Measurements from ENCODE around the gene OSBPL8. TPM values are rescaled to one million over a fixed set of nuclear protein-coding genes. Genes with fewer than 3 reads are reported as not detected.

The OSBPL8 gene
- total RNA-seq, 2 donors from 2014 or later: 25.9 to 32.8 TPM

- TF ChIP-seq CTCF (IDR thresholded peaks at IDR 0.05): no peak
- H3K4me3 ChIP-seq: no peak overlapping the region
- no peaks in the 10 kb centered on the region for H3K9me3 ChIP-seq
- no peaks in the 10 kb centered on the region for H3K27me3 ChIP-seq
- intact Hi-C loops (cut with DNase I): no loop called here
- DNase-seq: no peak
- H3K36me3 ChIP-seq: no peaks in the 10 kb centered on the region
- no peak overlapping the region for H3K9ac ChIP-seq (ENCODE audit: low read depth in 2 of 2, low read length in 2 of 2)
- H3K4me1 ChIP-seq: no peaks in the 10 kb centered on the region
- no peak overlapping the region for H3K27ac ChIP-seq
These were observed 29.5 kb upstream of the OSBPL8 start for GRCh38 chr12:76588881-76589565.

GRCh38 chr12:76587428-76588178, 28.0 kb upstream of the OSBPL8 start:
- Histone ChIP-seq H3K4me3 (no peak overlapping the region), H3K27me3 (no peaks in the 10 kb centered on the region), H3K27ac (no peak overlapping the region), H3K4me1 (no peaks in the 10 kb centered on the region), H3K36me3 (no peaks in the 10 kb centered on the region), H3K9ac (ENCODE audit: low read depth in 2 of 2, low read length in 2 of 2) (no peak overlapping the region), H3K9me3 (no peaks in the 10 kb centered on the region)
- DNase-seq: no peak
- intact Hi-C loops (cut with DNase I): no loop called here
- TF ChIP-seq CTCF (IDR thresholded peaks at IDR 0.05): no peak

- DNase-seq: peak; percentile 32
- H3K9me3 ChIP-seq: no peaks in the 10 kb centered on the region
- H3K36me3 ChIP-seq: no peaks in the 10 kb centered on the region
- H3K4me3 ChIP-seq: no peak overlapping the region
- no peak overlapping the region for H3K27ac ChIP-seq
- no peaks in the 10 kb centered on the region for H3K27me3 ChIP-seq
- intact Hi-C loops (cut with DNase I): no loop called here
- no peaks in the 10 kb centered on the region for H3K4me1 ChIP-seq
- H3K9ac ChIP-seq (ENCODE audit: low read depth in 2 of 2, low read length in 2 of 2): no peak overlapping the region
- peak; percentile 64 for TF ChIP-seq CTCF (IDR thresholded peaks at IDR 0.05)
These were observed 27.3 kb upstream of the OSBPL8 start for GRCh38 chr12:76586764-76587395.

GRCh38 chr12:76583301-76583700, 23.7 kb upstream of the OSBPL8 start:
- H3K4me1 ChIP-seq: no peaks in the 10 kb centered on the region
- no peaks in the 10 kb centered on the region for H3K9me3 ChIP-seq
- no peaks in the 10 kb centered on the region for H3K36me3 ChIP-seq
- H3K27me3 ChIP-seq: no peaks in the 10 kb centered on the region
- intact Hi-C loops (cut with DNase I): no loop called here
- no peak overlapping the region for H3K9ac ChIP-seq (ENCODE audit: low read depth in 2 of 2, low read length in 2 of 2)
- no peak for DNase-seq
- no peak overlapping the region for H3K27ac ChIP-seq
- no peak for TF ChIP-seq CTCF (IDR thresholded peaks at IDR 0.05)
- no peak overlapping the region for H3K4me3 ChIP-seq

GRCh38 chr12:76573840-76574373, 14.3 kb upstream of the OSBPL8 start:
- no peaks in the 10 kb centered on the region for H3K4me1 ChIP-seq
- H3K27ac ChIP-seq: no peak overlapping the region
- TF ChIP-seq CTCF (IDR thresholded peaks at IDR 0.05): no peak
- H3K36me3 ChIP-seq: no peaks in the 10 kb centered on the region
- DNase-seq: no peak
- no peak overlapping the region for H3K4me3 ChIP-seq
- H3K9ac ChIP-seq (ENCODE audit: low read depth in 2 of 2, low read length in 2 of 2): no peak overlapping the region
- H3K27me3 ChIP-seq: no peaks in the 10 kb centered on the region
- H3K9me3 ChIP-seq: no peaks in the 10 kb centered on the region
- intact Hi-C loops (cut with DNase I): no loop called here

Data from colonic mucosa (tissue), 4 donors.